Aorta (tissue), 5 donors: ENCODE results near the gene RBMS2. TPM values are rescaled to one million over a fixed set of nuclear protein-coding genes. Genes with fewer than 3 reads are reported as not detected.

Experiments used
- ATAC-seq: fragments of 200-7000 bp; cut with Tn5 transposase; one replicate; pipeline ENCODE4 v1.9.1; 2022; ENCODE audit warnings: moderate library complexity; ENCODE audit not compliant: low FRiP score
- DNase-seq, 2 donors: peaks; one replicate each; pipeline ENCODE4 v3.0.0-alpha.2; 2020
- H3K27ac ChIP-seq, 2 donors: one replicate each; pipeline ENCODE4 v1.5.1; 2013; ENCODE audit warnings: low read length in 2 of 2, mild to moderate bottlenecking in 2 of 2, moderate library complexity in 2 of 2, control low read depth in 1 of 2, inconsistent platforms in 1 of 2, low read depth in 1 of 2
- H3K27me3 ChIP-seq, 2 donors: one replicate each; pipeline ENCODE4 v1.6.1; 2013; ENCODE audit warnings: control low read depth in 1 of 2, low read length in 1 of 2, mild to moderate bottlenecking in 1 of 2, moderate library complexity in 1 of 2; ENCODE audit not compliant: insufficient read depth in 2 of 2, control insufficient read depth in 1 of 2
- H3K36me3 ChIP-seq, 2 donors: one replicate each; pipeline ENCODE4 v1.6.1; 2013; ENCODE audit warnings: control low read depth in 1 of 2, low read length in 1 of 2, mild to moderate bottlenecking in 1 of 2; ENCODE audit not compliant: insufficient read depth in 2 of 2, control insufficient read depth in 1 of 2
- H3K4me1 ChIP-seq, 2 donors: one replicate each; pipeline ENCODE4 v1.6.1; 2013; ENCODE audit warnings: low read length in 2 of 2, control low read depth in 1 of 2, mild to moderate bottlenecking in 1 of 2, moderate library complexity in 1 of 2; ENCODE audit not compliant: insufficient read depth in 2 of 2, control insufficient read depth in 1 of 2
- H3K4me3 ChIP-seq, 2 donors: one replicate each; pipeline ENCODE4 v1.5.1; 2013; ENCODE audit warnings: low read length in 2 of 2, control low read depth in 1 of 2, mild to moderate bottlenecking in 1 of 2
- H3K9me3 ChIP-seq: one replicate; pipeline ENCODE4 v1.6.1; 2013; ENCODE audit warnings: mild to moderate bottlenecking, low read length; ENCODE audit not compliant: control insufficient read depth
- WGBS, 2 donors: extraction: QIAGEN DNeasy Blood & Tissue Kit; methylation state at CpG; one replicate each; pipeline ENCODE4 v1.1.7; 2013; 5-methylcytosine and 5-hydroxymethylcytosine counted together
- intact Hi-C, 2 donors: fragments of 100-400 bp; cut with DNase I; formaldehyde crosslinking; loops; one replicate each; pipeline versions ENCODE4 v1.14.2 to v1.15.0; 2022
- polyA plus RNA-seq, 2 donors: library from polyadenylated mRNA; stranded (reverse); fragments of 200-250 nt; gene quantifications; one replicate each; pipeline ENCODE4 v1.2.3, GENCODE V29; 2013
- total RNA-seq, 2 donors: library from RNA; stranded (reverse); fragmentation: NEBNext Ultra II Directional; extraction: Animal tissue kit (Norgen Biotek cat#: 25700); gene quantifications; one replicate each; pipeline ENCODE4 v1.2.1, GENCODE V29; 2021
- donor health status: healthy with polysubstance abuse.
- donor health status: Bipolar disorder and iron deficiency.
- donor health status: DM: no; HTN: no; CAD: no.
- donor health status: DM: no; HTN: no; CAD: no.
- donor health status: DM: yes; HTN: yes; CAD: no.

RBMS2 gene
- total and polyA plus RNA-seq, 4 donors: 12.5 to 72.0 (median 42.8) TPM

GRCh38 chr12:56581418-56582145, 60.0 kb downstream of the RBMS2 start:
- H3K27ac ChIP-seq: no peak overlapping the region
- WGBS, 2 donors: 83 to 85% methylated on average over 10 of the region's 10 CpGs

GRCh38 chr12:56585098-56585497, 63.5 kb downstream of the RBMS2 start:
- DNase-seq (no peak), ATAC-seq (no peak)
- H3K9me3 ChIP-seq: no peaks in the 10 kb centered on the region
- H3K4me1 ChIP-seq: no peaks in the 10 kb centered on the region
- WGBS, 2 donors: 76% methylated on average over 4 of the region's 4 CpGs
- no peaks in the 10 kb centered on the region for H3K27me3 ChIP-seq
- H3K27ac ChIP-seq: no peak overlapping the region
- no peak overlapping the region for H3K4me3 ChIP-seq
- H3K36me3 ChIP-seq: peaks cover 6 to 26% of the 10 kb centered on the region in 2 donors
- intact Hi-C loops: no loop called here

More at GRCh38 chr12:56581418-56582145, 60.0 kb downstream of the RBMS2 start:
- Histone ChIP-seq H3K36me3 (peaks cover 0 to 10% of the 10 kb centered on the region in 2 donors), H3K4me1 (no peaks in the 10 kb centered on the region), H3K4me3 (no peak overlapping the region), H3K9me3 (no peaks in the 10 kb centered on the region), H3K27me3 (no peaks in the 10 kb centered on the region)
- no peak for DNase-seq
- intact Hi-C loops: no loop called here
- no peak for ATAC-seq

GRCh38 chr12:56589783-56590182, 68.2 kb downstream of the RBMS2 start:
- Histone ChIP-seq H3K27me3 (no peaks in the 10 kb centered on the region), H3K4me3 (no peak overlapping the region), H3K36me3 (peaks cover 6 to 16% of the 10 kb centered on the region in 2 donors), H3K27ac (no peak overlapping the region), H3K9me3 (no peaks in the 10 kb centered on the region), H3K4me1 (no peaks in the 10 kb centered on the region)
- no peak for ATAC-seq
- 84 to 90% methylated on average over 1 of the region's 1 CpG for WGBS, 2 donors
- intact Hi-C loops: no loop called here
- no peak for DNase-seq

DNA sequence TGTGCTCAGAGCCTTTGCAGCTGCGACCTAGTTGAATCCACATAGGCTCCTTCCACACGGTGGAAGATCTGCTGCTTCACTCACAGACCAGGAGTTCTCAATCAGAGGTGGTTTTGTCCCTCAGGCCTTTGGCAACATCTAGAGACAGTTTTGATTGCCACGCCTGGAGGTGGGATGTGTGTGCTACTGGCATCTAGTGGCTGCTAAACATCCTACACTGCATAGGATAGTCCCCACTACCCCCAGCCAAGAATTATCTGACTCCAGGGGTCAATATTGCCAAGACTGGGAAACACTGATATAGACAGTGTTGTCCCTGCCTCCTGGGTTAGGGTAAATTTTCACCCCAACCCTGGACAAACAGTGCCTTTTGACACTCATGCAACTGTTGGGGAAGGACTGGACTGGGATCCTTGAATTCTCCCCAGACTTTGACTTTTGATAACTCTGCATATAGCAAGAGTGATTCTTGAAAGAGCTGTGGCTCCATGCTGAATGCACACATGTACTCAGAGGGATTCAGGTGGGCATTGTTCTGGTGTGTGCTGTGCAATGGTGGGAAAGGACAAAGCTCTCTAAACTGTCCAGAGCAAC, 68.7 kb downstream of the RBMS2 start:
- Histone ChIP-seq H3K27me3 (no peaks in the 10 kb centered on the region), H3K27ac (peak overlapping the region in 1 of 2 donors; percentile 18), H3K36me3 (peaks cover 6 to 16% of the 10 kb centered on the region in 2 donors), H3K9me3 (no peaks in the 10 kb centered on the region), H3K4me3 (no peak overlapping the region), H3K4me1 (no peaks in the 10 kb centered on the region)
- DNase-seq (no peak), ATAC-seq (no peak)
- 61 to 63% methylated on average over 3 of the region's 3 CpGs for WGBS, 2 donors
- intact Hi-C loops: no loop called here

DNA sequence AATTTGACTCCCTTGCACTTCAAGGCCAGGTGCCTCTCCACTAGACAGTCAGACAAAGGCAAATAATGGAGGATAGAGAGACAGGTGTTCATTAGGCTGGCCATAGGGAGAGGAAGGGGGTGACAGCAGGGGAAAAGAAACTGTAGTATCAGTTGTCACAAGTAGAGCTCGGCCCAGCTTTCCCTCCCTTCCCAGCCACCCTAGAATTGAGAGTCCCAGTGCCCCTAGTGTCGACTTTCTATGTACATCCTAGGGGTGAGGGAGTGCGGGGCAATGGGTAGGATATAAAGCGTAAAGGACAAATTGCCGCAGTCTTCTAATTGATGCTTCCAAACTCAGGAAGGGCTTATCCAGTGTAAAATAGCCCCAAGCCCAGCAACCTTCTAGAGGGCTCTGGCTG, 69.5 kb downstream of the RBMS2 start:
- H3K36me3 ChIP-seq: peaks cover 6 to 17% of the 10 kb centered on the region in 2 donors
- no peak for ATAC-seq
- no peaks in the 10 kb centered on the region for H3K9me3 ChIP-seq
- no peak overlapping the region for H3K4me3 ChIP-seq
- H3K4me1 ChIP-seq: no peaks in the 10 kb centered on the region
- WGBS, 2 donors: 63 to 75% methylated on average over 5 of the region's 5 CpGs
- intact Hi-C loops: no loop called here
- DNase-seq: no peak
- H3K27me3 ChIP-seq: no peaks in the 10 kb centered on the region
- H3K27ac ChIP-seq: no peak overlapping the region

DNA sequence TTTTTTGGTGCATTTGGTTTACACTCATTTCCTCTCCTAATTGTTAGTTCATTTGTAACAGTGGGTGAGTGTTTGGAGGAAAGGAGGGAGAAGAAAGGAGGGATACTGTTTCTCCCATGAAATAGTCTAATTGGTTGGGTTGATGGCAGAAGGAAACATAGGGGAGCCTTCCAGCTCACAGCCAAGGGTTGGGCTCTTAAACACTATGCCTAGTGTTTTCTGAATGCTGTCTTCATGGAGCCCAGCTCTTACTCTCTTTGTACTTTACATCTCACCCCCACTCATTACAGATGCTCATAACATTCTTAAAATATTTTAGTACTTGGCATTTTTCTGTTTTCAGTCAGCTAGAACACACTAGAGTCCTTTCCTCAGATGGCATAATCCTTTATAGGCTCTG, 70.3 kb downstream of the RBMS2 start:
- DNase-seq: no peak
- Histone ChIP-seq H3K27me3 (no peaks in the 10 kb centered on the region), H3K4me3 (no peak overlapping the region), H3K9me3 (no peaks in the 10 kb centered on the region), H3K36me3 (peaks cover 6 to 17% of the 10 kb centered on the region in 2 donors), H3K27ac (no peak overlapping the region), H3K4me1 (no peaks in the 10 kb centered on the region)
- intact Hi-C loops: no loop called here
- ATAC-seq: no peak

GRCh38 chr12:56593909-56594621, 72.4 kb downstream of the RBMS2 start:
- no peak overlapping the region for H3K4me3 ChIP-seq
- peak; percentile 81 for ATAC-seq
- H3K27ac ChIP-seq: peak overlapping the region in 1 of 2 donors; percentile 75
- no peaks in the 10 kb centered on the region for H3K27me3 ChIP-seq
- H3K36me3 ChIP-seq: peaks cover 3 to 7% of the 10 kb centered on the region in 2 donors
- DNase-seq: peak in 1 of 2 donors; percentile 54
- intact Hi-C loops: no loop called here
- no peaks in the 10 kb centered on the region for H3K9me3 ChIP-seq
- WGBS, 2 donors: 21 to 23% methylated on average over 8 of the region's 8 CpGs
- no peaks in the 10 kb centered on the region for H3K4me1 ChIP-seq

GRCh38 chr12:56596815-56597214, 75.2 kb downstream of the RBMS2 start:
- no peaks in the 10 kb centered on the region for H3K4me1 ChIP-seq
- no peaks in the 10 kb centered on the region for H3K27me3 ChIP-seq
- intact Hi-C loops: no loop called here
- no peak for ATAC-seq
- no peak for DNase-seq
- no peaks in the 10 kb centered on the region for H3K9me3 ChIP-seq
- WGBS, 2 donors: 39 to 44% methylated on average over 3 of the region's 3 CpGs
- H3K27ac ChIP-seq: peak overlapping the region in 1 of 2 donors; percentile 7
- peaks cover 5 to 14% of the 10 kb centered on the region in 2 donors for H3K36me3 ChIP-seq
- H3K4me3 ChIP-seq: no peak overlapping the region
